Activated naive CD8-positive, alpha-beta T cell treated with anti-CD3 and anti-CD28 coated beads, Interleukin-2, amount 50 U/mL, for 24 hours (primary cell): ENCODE measurements around the gene ESAM.

Experiments used
- ATAC-seq: fragments of 150-1000 bp; cut with Tn5 transposase; one replicate; pipeline ENCODE4 v1.10.0; 2021
- DNase-seq: peaks from one replicate; pipeline ENCODE4 v3.0.0; 2021
- H3K27ac Mint-ChIP-seq: one replicate; pipeline ENCODE4 v1.8.0; 2021; ENCODE audit warnings: mild to moderate bottlenecking, mixed read lengths
- H3K27me3 Mint-ChIP-seq: one replicate; pipeline ENCODE4 v1.8.0; 2021; ENCODE audit warnings: mixed read lengths
- H3K36me3 Mint-ChIP-seq: one replicate; pipeline ENCODE4 v1.8.0; 2021; ENCODE audit warnings: low read depth, mixed read lengths
- H3K4me1 Mint-ChIP-seq: one replicate; pipeline ENCODE4 v1.8.0; 2021; ENCODE audit warnings: mixed read lengths
- H3K4me3 Mint-ChIP-seq: one replicate; pipeline ENCODE4 v1.8.0; 2021; ENCODE audit warnings: mild to moderate bottlenecking, moderate library complexity, mixed read lengths
- H3K9me3 Mint-ChIP-seq: one replicate; pipeline ENCODE4 v1.8.0; 2021; ENCODE audit warnings: mixed read lengths

The ESAM gene

GRCh38 chr11:124716591-124716990, 45.5 kb downstream of the ESAM start:
- no peak overlapping the region for H3K27ac Mint-ChIP-seq
- H3K36me3 Mint-ChIP-seq: peaks cover 1% of the 10 kb centered on the region
- ATAC-seq (no peak), DNase-seq (no peak)
- H3K27me3 Mint-ChIP-seq: peaks cover 52% of the 10 kb centered on the region
- H3K4me3 Mint-ChIP-seq: no peak overlapping the region
- no peaks in the 10 kb centered on the region for H3K9me3 Mint-ChIP-seq
- peaks cover 11% of the 10 kb centered on the region for H3K4me1 Mint-ChIP-seq

- DNase-seq (no peak), ATAC-seq (no peak)
- Mint-ChIP-seq H3K4me3 (no peak overlapping the region), H3K36me3 (peaks cover 4% of the 10 kb centered on the region), H3K27me3 (peaks cover 29% of the 10 kb centered on the region), H3K9me3 (peaks cover 5% of the 10 kb centered on the region), H3K4me1 (peaks cover 2% of the 10 kb centered on the region), H3K27ac (no peak overlapping the region)
These were observed 49.7 kb downstream of the ESAM start for GRCh38 chr11:124712392-124712791.

GRCh38 chr11:124707829-124708228, 54.3 kb downstream of the ESAM start:
- Mint-ChIP-seq H3K27me3 (peaks cover 3% of the 10 kb centered on the region), H3K36me3 (peaks cover 4% of the 10 kb centered on the region), H3K4me1 (no peaks in the 10 kb centered on the region), H3K9me3 (peaks cover 5% of the 10 kb centered on the region), H3K27ac (no peak overlapping the region), H3K4me3 (no peak overlapping the region)
- DNase-seq (no peak), ATAC-seq (no peak)
